ENCODE results near the gene ATP2A3.

The ATP2A3 gene

DNA sequence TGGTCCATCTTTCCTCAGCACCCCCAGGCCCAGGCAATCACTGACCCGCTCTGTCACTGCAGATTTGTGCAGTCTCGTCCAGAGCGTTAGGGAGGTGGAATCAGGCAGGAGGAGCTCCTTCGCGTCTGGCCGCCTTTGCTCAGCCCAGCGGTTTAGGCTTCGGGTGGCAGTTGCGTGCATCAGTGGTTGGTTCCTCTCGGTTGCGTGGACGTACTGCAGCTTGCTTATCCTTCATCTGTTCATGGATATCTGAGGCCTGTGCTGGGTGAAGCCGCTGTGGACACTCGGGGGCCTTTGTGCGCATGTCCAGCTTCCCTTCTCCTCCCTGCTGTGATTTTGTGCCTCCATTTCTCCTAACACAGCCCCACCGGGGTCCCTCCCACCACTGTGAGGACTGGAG is 43.2 kb downstream of the ATP2A3 start:
- Mint-ChIP-seq H3K4me1 (peaks cover 54% of the 10 kb centered on the region), H3K36me3 (ENCODE audit: low read depth) (no peaks in the 10 kb centered on the region), H3K4me3 (no peak overlapping the region), H3K27ac (peak overlapping the region; percentile 64), H3K27me3 (ENCODE audit: low read depth, poor library complexity) (peaks cover 4% of the 10 kb centered on the region), H3K9me3 (no peaks in the 10 kb centered on the region)
- peak; percentile 48 for DNase-seq
- TF ChIP-seq, protein P1, sequence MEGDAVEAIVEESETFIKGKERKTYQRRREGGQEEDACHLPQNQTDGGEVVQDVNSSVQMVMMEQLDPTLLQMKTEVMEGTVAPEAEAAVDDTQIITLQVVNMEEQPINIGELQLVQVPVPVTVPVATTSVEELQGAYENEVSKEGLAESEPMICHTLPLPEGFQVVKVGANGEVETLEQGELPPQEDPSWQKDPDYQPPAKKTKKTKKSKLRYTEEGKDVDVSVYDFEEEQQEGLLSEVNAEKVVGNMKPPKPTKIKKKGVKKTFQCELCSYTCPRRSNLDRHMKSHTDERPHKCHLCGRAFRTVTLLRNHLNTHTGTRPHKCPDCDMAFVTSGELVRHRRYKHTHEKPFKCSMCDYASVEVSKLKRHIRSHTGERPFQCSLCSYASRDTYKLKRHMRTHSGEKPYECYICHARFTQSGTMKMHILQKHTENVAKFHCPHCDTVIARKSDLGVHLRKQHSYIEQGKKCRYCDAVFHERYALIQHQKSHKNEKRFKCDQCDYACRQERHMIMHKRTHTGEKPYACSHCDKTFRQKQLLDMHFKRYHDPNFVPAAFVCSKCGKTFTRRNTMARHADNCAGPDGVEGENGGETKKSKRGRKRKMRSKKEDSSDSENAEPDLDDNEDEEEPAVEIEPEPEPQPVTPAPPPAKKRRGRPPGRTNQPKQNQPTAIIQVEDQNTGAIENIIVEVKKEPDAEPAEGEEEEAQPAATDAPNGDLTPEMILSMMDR (IDR thresholded peaks at IDR 0.05) = no peak

DNA sequence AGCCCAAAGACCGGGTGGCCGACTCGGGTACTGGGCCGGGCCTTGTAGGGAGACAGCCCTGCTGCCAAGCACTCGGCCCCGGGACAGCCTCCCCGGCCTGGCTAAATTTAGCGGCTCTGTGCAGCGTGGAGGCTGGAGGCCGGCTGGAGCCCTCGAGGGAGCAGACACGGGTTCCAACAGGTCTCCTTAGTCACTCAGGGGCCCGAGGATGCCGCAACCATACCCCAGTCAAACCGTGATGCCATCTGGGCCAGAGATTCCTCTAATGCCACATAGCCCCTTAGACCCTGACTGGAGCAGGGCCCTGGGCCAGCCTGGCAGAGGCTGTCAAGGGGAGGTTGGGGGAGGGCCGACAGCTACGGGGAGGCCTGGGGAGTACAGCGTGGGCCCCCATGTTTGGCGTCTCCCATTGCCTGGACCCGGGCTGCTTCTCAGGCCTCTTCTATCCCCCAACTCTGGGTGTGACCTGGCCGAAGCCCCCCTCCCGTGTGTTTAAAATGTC is 45.1 kb downstream of the ATP2A3 start:
- Mint-ChIP-seq H3K27me3 (ENCODE audit: low read depth, poor library complexity) (no peaks in the 10 kb centered on the region), H3K4me1 (peaks cover 36% of the 10 kb centered on the region), H3K27ac (no peak overlapping the region), H3K4me3 (no peak overlapping the region), H3K36me3 (ENCODE audit: low read depth) (no peaks in the 10 kb centered on the region), H3K9me3 (no peaks in the 10 kb centered on the region)
- DNase-seq = no peak
- TF ChIP-seq, protein P1 (IDR thresholded peaks at IDR 0.05) = no peak

- peaks cover 35% of the 10 kb centered on the region for H3K4me1 Mint-ChIP-seq
- H3K27me3 Mint-ChIP-seq (ENCODE audit: low read depth, poor library complexity) = peaks cover 3% of the 10 kb centered on the region
- no peak overlapping the region for H3K4me3 Mint-ChIP-seq
- H3K27ac Mint-ChIP-seq = peak overlapping the region; percentile 80
- no peaks in the 10 kb centered on the region for H3K9me3 Mint-ChIP-seq
- TF ChIP-seq, protein P1 (IDR thresholded peaks at IDR 0.05) = no peak
- H3K36me3 Mint-ChIP-seq (ENCODE audit: low read depth) = no peaks in the 10 kb centered on the region
- no peak for DNase-seq
These were observed 45.7 kb downstream of the ATP2A3 start for GRCh38 chr17:3918372-3919122.

DNA sequence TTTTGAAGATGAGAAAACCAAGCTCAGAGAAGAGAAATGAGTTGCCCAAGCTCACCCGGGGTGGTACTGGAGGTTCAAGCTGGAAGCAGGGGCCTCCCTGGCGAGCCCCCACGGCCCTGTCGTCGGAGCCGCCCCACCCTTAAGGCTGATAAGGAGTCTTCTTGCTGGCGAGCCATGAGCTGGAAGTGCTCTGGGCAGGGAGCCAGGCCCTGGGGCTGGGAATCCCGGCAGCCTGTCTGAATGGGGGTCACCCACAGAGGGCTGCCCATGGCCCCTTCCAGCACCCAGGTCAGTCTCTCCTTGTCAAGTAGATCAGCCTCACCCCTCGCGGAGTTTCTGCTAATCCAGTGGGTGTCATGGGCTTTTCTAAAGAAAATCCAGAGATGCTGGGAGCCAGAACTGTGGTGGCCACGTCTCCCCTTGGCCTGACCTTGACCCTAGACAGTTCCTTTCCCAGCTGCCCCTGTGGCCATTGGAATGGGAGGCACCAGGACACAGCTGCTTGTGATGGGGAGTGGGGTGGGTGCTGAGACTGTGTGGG is 46.8 kb downstream of the ATP2A3 start:
- no peak overlapping the region for H3K27ac Mint-ChIP-seq
- no peaks in the 10 kb centered on the region for H3K36me3 Mint-ChIP-seq (ENCODE audit: low read depth)
- H3K9me3 Mint-ChIP-seq = no peaks in the 10 kb centered on the region
- no peak overlapping the region for H3K4me3 Mint-ChIP-seq
- H3K27me3 Mint-ChIP-seq (ENCODE audit: low read depth, poor library complexity) = peaks cover 5% of the 10 kb centered on the region
- TF ChIP-seq, protein P1 (IDR thresholded peaks at IDR 0.05) = no peak
- H3K4me1 Mint-ChIP-seq = peaks cover 27% of the 10 kb centered on the region
- no peak for DNase-seq

DNA sequence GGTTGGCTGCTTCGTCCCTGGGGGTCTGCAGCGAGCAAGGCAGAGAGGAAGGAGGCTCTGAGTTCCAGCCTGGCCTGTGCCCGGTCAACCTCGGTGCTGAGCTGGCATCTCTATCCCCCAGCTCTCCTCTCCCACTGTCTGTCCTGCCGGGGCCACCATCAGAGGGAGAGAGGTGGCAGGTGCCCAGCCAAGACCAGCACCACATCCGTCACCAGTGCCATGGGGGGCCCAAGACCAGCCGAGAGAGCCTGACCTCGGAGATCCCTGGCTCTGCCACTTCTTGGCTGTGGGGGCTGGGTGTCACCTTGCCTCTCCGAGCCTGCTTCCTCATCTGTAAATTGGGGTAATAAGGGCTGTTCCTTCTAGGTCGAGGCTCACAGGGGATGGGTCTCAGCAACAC is 47.4 kb downstream of the ATP2A3 start:
- Mint-ChIP-seq H3K27me3 (ENCODE audit: low read depth, poor library complexity) (peaks cover 5% of the 10 kb centered on the region), H3K4me1 (peaks cover 23% of the 10 kb centered on the region), H3K36me3 (ENCODE audit: low read depth) (no peaks in the 10 kb centered on the region), H3K27ac (no peak overlapping the region), H3K4me3 (no peak overlapping the region), H3K9me3 (no peaks in the 10 kb centered on the region)
- DNase-seq = no peak
- TF ChIP-seq, protein P1 (IDR thresholded peaks at IDR 0.05) = no peak
